ENCODE results near the gene ATP8A2.

GRCh38 chr13:25990801-25991200 lies 619.0 kb downstream of the ATP8A2 start:
- TF ChIP-seq POLR2A (IDR thresholded peaks at IDR 0.05; ENCODE audit: low read length) (no peak), GATA1 (IDR thresholded peaks at IDR 0.05; ENCODE audit: low read depth, low read length) (no peak)
